ENCODE results near the gene RNF20.

DNA sequence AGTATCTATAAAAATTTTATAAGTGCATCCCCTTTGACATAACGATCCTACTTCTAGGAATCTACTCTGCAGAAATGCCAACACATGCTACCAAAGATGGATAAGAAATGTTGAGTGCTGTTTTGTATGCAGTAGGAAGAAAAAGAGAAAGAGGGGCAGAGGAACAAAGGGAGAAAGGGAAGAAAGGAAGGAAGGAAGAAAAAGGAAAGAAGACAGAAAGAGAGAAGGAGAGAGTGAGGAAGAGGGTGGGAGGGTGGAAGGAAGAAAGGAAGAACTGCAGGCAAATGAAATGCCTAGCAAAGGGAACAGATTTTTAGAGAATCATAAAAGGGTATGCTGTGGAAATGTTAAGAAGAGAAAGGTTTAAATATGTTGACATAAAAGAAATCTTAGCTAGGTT is 49.6 kb upstream of the RNF20 start:
- TF ChIP-seq POLR2A (IDR thresholded peaks at IDR 0.05) (no peak), CTCF (IDR thresholded peaks at IDR 0.05) (no peak)

Data from uterus (tissue), 2 donors.